8988T (cell line): ENCODE data around the gene SPANXA2.
"Not testable (repeated sequence)": the region's sequence is repeated elsewhere in the genome, so short reads cannot be mapped to it uniquely, and the experiment has no call there.

Source experiments
- DNase-seq: peaks from one replicate; pipeline ENCODE4 v3.0.0; 2011

SPANXA2 gene, protein sequence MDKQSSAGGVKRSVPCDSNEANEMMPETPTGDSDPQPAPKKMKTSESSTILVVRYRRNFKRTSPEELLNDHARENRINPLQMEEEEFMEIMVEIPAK

DNA sequence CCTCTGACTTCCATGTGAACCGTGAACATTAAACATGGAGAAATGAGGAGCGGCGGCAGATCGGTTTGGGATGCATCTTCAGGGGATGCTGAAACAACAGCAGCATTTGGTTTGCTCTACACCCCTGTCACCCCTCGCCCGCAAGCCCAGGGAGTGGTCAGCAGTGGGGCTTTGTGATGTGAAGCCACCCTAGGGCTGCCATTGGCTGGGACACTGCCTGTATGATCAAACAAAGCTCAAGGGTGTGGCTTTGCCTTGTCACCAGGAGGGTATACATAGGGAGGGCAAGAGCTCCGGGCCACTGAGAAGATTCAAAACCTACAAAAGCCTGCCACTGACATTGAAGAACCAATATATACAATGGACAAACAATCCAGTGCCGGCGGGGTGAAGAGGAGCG, at the start of gene SPANXA2:
Gene SPANXA2, plus strand, starts transcription at position 301 of the 400 bp plus-strand sequence. Its CDS starts 60 bp downstream, at position 361.
- not testable (repeated sequence) for DNase-seq

DNA sequence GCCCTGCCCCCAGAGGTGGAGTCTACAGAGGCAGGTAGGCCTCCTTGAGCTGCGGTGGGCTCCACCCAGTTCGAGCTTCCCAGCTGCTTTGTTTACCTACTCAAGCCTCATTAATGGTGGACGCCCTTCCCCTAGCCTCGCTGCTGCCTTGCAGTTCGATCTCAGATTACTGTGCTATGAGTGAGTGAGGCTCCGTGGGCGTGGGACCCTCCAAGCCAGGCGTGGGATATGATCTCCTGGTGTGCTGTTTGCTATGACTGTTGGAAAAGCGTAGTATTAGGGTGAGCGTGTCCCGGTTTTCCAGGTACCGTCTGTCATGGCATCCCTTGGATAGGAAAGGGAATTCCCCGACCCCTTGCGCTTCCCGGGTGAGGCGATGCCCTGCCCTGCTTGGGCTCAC, 47.0 kb upstream of the SPANXA2 start:
- DNase-seq, result not testable (repeated sequence)

DNA sequence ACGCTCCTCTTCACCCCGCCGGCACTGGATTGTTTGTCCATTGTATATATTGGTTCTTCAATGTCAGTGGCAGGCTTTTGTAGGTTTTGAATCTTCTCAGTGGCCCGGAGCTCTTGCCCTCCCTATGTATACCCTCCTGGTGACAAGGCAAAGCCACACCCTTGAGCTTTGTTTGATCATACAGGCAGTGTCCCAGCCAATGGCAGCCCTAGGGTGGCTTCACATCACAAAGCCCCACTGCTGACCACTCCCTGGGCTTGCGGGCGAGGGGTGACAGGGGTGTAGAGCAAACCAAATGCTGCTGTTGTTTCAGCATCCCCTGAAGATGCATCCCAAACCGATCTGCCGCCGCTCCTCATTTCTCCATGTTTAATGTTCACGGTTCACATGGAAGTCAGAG, 4.9 kb upstream of the SPANXA2 start, which contains the start of gene SPANXA1:
Gene SPANXA1, minus strand, starts transcription at position 101 of the 400 bp plus-strand sequence. Its CDS starts 60 bp downstream, at position 41.
- not testable (repeated sequence) for DNase-seq

DNA sequence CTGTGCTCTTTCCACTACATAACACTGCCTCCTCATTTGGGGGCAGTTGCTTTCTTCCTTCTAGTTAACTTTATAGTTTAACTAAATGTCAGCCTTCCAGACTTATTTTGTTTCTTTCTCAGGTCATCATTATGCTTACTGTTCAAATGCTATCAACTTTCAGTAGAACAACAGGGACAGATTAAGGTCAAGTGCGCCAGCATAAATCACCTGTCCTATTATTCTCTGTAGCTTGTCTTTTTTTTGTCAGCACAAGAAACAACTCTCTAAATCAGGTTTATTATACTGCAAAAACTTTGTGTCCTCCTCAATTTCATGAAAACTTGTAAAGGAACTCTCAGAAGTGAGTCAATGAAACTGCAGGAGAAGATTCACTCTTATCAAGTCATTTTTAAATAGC, 19.6 kb downstream of the SPANXA2 start:
- DNase-seq, result no peak

DNA sequence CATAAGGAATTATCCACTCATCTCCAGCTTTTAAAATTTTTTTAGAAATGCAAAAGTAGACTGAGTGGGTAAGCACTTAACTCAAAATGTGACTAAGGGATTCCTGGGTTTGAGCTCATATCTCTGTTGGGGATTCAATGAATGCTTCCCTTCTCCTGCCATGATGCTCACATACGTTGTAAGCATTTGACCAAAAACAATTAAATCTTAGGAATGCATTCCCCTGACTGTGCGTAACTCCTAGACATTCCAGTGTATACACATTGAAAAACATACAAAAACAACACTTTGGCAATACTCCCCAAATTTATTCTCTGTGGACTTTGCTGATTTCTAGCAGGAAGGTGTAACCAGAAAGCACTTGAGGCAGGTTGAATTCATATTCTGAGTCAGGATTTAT, 29.8 kb downstream of the SPANXA2 start:
- DNase-seq, result no peak

DNA sequence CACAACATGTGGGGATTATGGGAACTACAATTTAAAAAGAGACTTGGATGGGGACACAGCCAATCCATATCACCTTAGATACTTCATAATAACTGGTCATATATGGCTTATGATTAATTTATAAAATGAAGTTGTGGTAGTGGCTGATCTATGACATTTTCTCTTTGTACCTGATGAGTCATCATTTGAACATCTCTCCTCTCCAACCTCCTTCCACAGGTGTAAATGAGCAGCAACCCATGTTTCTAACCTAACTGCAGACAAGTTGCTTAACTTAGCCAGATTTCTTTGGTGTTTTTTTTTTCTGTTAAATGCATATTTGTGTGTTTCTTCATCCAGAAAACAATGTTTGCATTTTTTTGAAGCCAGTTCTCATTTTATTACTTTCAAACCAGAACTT, 42.6 kb downstream of the SPANXA2 start:
- no peak for DNase-seq

DNA sequence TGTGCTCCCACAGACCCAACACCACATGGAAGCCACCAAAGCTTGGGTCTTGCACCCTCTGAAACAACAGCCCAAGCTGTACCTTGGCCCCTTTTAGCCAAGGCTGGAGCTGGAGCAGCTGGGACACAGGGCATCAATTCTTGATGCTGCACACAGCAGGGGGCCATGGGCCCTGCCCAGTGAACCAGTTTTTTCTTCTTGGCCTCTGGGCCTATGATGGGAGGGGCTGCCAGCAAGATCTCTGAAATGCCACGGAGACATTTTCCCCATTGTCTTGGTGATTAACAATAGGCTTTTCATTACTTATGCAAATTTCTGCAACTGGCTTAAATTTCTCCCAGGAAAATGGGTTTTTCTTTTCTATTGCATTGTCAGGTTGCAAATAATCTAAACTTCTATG, 49.0 kb downstream of the SPANXA2 start:
- DNase-seq, result no peak
